OCI-LY1 (cell line): ENCODE data around the gene FOXB2.
"Not testable (repeated sequence)": the region's sequence is repeated elsewhere in the genome, so short reads cannot be mapped to it uniquely, and the experiment has no call there.

ENCODE experiments used
- H2AFZ ChIP-seq: fragments of 200-600 bp; sonication (generic), shearing (Covaris generic); 2 replicates; pipeline ENCODE4 v1.6.0; 2014; ENCODE audit warnings: antibody characterized with exemption, mild to moderate bottlenecking, low read length
- H3F3A ChIP-seq: fragments of 200-600 bp; sonication (generic), shearing (Covaris generic); 2 replicates; pipeline ENCODE4 v1.6.0; 2014; ENCODE audit warnings: mild to moderate bottlenecking, antibody characterized with exemption, low read length, moderate library complexity; ENCODE audit not compliant: insufficient read depth
- H3K27ac ChIP-seq: fragments of 200-600 bp; sonication (generic); 2 replicates; pipeline ENCODE4 v1.5.1; 2014; ENCODE audit warnings: low read length, mixed run types, mild to moderate bottlenecking, low read depth; ENCODE audit not compliant: poor library complexity, severe bottlenecking
- H3K27me3 ChIP-seq: fragments of 200-600 bp; sonication (generic); 2 replicates; pipeline ENCODE4 v1.6.0; 2014; ENCODE audit warnings: antibody characterized with exemption, mild to moderate bottlenecking, low read length, moderate library complexity; ENCODE audit not compliant: insufficient read depth
- H3K36me3 ChIP-seq: fragments of 200-600 bp; sonication (generic); 2 replicates; pipeline ENCODE4 v1.6.1; 2014; ENCODE audit warnings: mild to moderate bottlenecking, antibody characterized with exemption, low read length, moderate library complexity, mixed read lengths; ENCODE audit not compliant: insufficient read depth
- H3K4me1 ChIP-seq: fragments of 200-600 bp; sonication (generic); 2 replicates; pipeline ENCODE4 v1.5.1; 2014; ENCODE audit warnings: mild to moderate bottlenecking, low read length, moderate library complexity; ENCODE audit not compliant: insufficient read depth, severe bottlenecking
- H3K4me2 ChIP-seq: fragments of 200-600 bp; sonication (generic), shearing (Covaris generic); 2 replicates; pipeline ENCODE4 v1.6.1; 2014; ENCODE audit warnings: low read length
- H3K4me3 ChIP-seq: fragments of 200-600 bp; sonication (generic); 2 replicates; pipeline ENCODE4 v1.5.1; 2014; ENCODE audit warnings: low read length, low read depth, mild to moderate bottlenecking, mixed read lengths; ENCODE audit not compliant: poor library complexity, severe bottlenecking
- H3K79me2 ChIP-seq: fragments of 200-600 bp; shearing (Covaris generic); 2 replicates; pipeline ENCODE4 v1.6.1; 2016; ENCODE audit warnings: mixed run types, low read length, mixed read lengths; ENCODE audit not compliant: insufficient read depth
- H3K9ac ChIP-seq: fragments of 200-600 bp; sonication (generic), shearing (Covaris generic); 2 replicates; pipeline ENCODE4 v1.6.1; 2014; ENCODE audit warnings: mild to moderate bottlenecking, low read length, mixed read lengths
- H3K9me2 ChIP-seq: fragments of 200-600 bp; sonication (generic), shearing (Covaris generic); 2 replicates; pipeline ENCODE4 v1.6.1; 2014; ENCODE audit warnings: low read depth, mild to moderate bottlenecking, low read length, mixed read lengths
- H3K9me3 ChIP-seq: fragments of 200-600 bp; shearing (Covaris generic); 2 replicates; pipeline ENCODE4 v1.6.1; 2014; ENCODE audit warnings: low read length, mixed read lengths
- H4K20me1 ChIP-seq: fragments of 200-600 bp; sonication (generic), shearing (Covaris generic); 2 replicates; pipeline ENCODE4 v1.6.0; 2016; ENCODE audit warnings: mild to moderate bottlenecking, low read length; ENCODE audit not compliant: insufficient read depth
- EZH2 ChIP-seq: fragments of 200-600 bp; sonication (generic), shearing (Covaris generic); IDR thresholded peaks from 2 replicates; pipeline ENCODE4 v1.8.0; 2017; ENCODE audit warnings: borderline replicate concordance, mixed run types, mild to moderate bottlenecking, antibody characterized with exemption, low read length, moderate library complexity, mixed read lengths
- TF ChIP-seq, protein P1 (sequence below): fragments of 200-600 bp; sonication (generic), shearing (Covaris generic); IDR thresholded peaks from 2 replicates; pipeline ENCODE4 v1.5.1; 2017; ENCODE audit warnings: mild to moderate bottlenecking, antibody characterized with exemption, low read length, moderate library complexity, mixed read lengths

FOXB2 gene

DNA sequence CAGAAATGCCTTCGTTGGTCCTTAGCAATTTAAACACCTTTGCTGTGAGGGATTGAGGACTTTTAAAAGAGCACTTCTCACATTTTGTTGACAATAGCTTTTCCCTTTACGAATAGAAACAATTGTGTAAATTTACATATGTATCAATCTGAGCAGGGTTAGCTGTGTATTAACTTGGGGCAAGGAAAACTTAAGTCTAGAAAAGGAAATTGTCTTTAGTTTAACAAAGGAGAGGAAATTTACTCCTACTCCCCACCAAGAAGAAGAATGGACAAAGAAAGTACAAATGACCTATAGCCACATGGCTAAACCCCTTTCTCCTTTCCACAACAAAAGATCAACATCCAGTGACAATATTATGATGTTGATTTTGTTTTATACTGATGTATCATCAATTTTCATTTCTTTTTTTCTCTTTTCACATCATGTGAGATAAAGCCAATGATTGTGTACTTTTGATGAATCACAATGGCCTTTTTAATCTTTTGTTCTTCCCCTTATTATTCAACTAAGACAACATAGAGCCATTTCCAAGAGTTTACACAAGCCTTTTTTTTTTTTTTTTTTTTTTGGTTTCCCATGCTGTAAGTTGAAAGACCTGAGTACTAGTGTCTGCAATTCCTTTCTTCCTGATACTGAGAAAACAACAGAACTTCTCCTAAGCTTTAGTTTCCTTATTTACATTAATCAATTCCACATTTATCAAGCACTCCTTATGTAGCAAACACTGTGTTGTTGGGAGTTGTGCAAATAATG, 19.0 kb downstream of the FOXB2 start:
- no peaks in the 10 kb centered on the region for H3K9me2 ChIP-seq
- no peaks in the 10 kb centered on the region for H4K20me1 ChIP-seq
- H3K27me3 ChIP-seq = no peaks in the 10 kb centered on the region
- H3F3A ChIP-seq = no peaks in the 10 kb centered on the region
- TF ChIP-seq, protein P1, sequence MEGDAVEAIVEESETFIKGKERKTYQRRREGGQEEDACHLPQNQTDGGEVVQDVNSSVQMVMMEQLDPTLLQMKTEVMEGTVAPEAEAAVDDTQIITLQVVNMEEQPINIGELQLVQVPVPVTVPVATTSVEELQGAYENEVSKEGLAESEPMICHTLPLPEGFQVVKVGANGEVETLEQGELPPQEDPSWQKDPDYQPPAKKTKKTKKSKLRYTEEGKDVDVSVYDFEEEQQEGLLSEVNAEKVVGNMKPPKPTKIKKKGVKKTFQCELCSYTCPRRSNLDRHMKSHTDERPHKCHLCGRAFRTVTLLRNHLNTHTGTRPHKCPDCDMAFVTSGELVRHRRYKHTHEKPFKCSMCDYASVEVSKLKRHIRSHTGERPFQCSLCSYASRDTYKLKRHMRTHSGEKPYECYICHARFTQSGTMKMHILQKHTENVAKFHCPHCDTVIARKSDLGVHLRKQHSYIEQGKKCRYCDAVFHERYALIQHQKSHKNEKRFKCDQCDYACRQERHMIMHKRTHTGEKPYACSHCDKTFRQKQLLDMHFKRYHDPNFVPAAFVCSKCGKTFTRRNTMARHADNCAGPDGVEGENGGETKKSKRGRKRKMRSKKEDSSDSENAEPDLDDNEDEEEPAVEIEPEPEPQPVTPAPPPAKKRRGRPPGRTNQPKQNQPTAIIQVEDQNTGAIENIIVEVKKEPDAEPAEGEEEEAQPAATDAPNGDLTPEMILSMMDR = no peak
- no peak for TF ChIP-seq EZH2
- no peak overlapping the region for H3K27ac ChIP-seq
- no peaks in the 10 kb centered on the region for H3K9me3 ChIP-seq
- H3K9ac ChIP-seq = no peak overlapping the region
- H3K79me2 ChIP-seq = no peaks in the 10 kb centered on the region
- H2AFZ ChIP-seq = no peak overlapping the region
- no peak overlapping the region for H3K4me3 ChIP-seq
- no peak overlapping the region for H3K4me2 ChIP-seq
- H3K4me1 ChIP-seq = no peaks in the 10 kb centered on the region
- H3K36me3 ChIP-seq = no peaks in the 10 kb centered on the region

DNA sequence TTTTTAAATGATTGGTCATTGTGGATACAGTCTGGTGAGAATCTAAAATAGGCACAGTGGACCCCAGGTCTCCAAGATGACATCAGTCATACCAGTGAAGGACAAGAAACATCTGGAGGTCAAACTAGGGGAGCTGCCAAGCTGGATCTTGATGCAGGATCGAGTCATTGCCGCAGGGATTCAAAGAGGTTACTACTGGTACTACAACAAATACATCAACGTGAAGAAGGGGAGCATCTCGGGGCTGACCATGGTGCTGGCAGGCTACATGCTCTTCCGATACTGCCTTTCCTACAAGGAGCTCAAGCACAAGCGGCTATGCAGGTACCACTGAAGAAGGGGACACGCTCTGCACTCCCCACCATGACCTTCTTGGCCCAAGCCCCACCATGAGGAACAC, 20.9 kb downstream of the FOXB2 start:
- no peaks in the 10 kb centered on the region for H3K9me3 ChIP-seq
- H3K4me2 ChIP-seq = no peak overlapping the region
- no peaks in the 10 kb centered on the region for H3K79me2 ChIP-seq
- no peaks in the 10 kb centered on the region for H3K9me2 ChIP-seq
- no peak overlapping the region for H3K9ac ChIP-seq
- H3K4me3 ChIP-seq = no peak overlapping the region
- no peaks in the 10 kb centered on the region for H3K4me1 ChIP-seq
- H3K27me3 ChIP-seq = no peaks in the 10 kb centered on the region
- no peaks in the 10 kb centered on the region for H3K36me3 ChIP-seq
- H2AFZ ChIP-seq = no peak overlapping the region
- H4K20me1 ChIP-seq = no peaks in the 10 kb centered on the region
- TF ChIP-seq, protein P1 = no peak
- TF ChIP-seq EZH2 = no peak
- no peaks in the 10 kb centered on the region for H3F3A ChIP-seq
- no peak overlapping the region for H3K27ac ChIP-seq

DNA sequence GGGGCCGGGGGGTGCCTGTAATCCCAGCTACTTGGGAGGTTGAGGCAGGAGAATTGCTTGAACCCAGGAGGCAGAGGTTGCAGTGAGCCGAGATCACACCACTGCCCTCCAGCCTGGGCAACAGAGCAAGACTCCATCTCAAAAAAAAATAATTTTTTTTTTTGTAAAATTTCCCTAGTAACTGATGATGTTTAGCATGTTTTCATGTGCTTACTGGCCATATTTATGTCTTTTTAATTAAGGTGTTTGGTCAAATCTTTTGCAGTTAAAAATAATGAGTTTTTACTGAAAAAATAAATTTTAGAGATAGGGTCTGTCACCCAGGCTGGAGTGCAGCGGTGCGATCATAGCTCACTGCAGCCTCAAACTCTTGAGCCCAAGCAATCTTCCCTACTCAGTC, 24.3 kb downstream of the FOXB2 start:
- H4K20me1 ChIP-seq, H3K9me2 ChIP-seq, H3K4me1 ChIP-seq, H3K27ac ChIP-seq, H3K9ac ChIP-seq, H3K9me3 ChIP-seq, H3K4me2 ChIP-seq, H3K4me3 ChIP-seq, H3K27me3 ChIP-seq, H3K36me3 ChIP-seq, H2AFZ ChIP-seq, H3K79me2 ChIP-seq, H3F3A ChIP-seq: not testable (repeated sequence)

DNA sequence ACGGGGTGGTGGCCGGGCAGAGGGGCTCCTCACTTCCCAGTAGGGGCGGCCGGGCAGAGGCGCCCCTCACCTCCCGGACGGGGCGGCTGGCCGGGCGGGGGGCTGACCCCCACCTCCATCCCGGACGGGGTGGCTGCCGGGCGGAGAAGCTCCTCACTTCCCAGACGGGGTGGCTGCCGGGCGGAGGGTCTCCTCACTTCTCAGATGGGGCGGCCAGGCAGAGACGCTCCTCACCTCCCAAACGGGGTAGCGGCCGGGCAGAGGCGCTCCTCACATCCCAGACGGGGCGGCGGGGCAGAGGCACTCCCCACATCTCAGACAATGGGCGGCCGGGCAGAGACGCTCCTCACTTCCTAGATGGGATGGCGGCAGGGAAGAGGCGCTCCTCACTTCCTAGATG, 41.2 kb downstream of the FOXB2 start:
- H2AFZ ChIP-seq, H3K27ac ChIP-seq, H4K20me1 ChIP-seq, H3K9me2 ChIP-seq, H3K4me3 ChIP-seq, H3K9me3 ChIP-seq, H3K9ac ChIP-seq, H3K79me2 ChIP-seq, H3K27me3 ChIP-seq, H3K4me2 ChIP-seq, H3K4me1 ChIP-seq, H3F3A ChIP-seq, H3K36me3 ChIP-seq: not testable (repeated sequence)
